ENCODE results near the gene NKX2-3. TPM values are rescaled to one million over a fixed set of nuclear protein-coding genes. Genes with fewer than 3 reads are reported as not detected.

Gene NKX2-3
- total and polyA plus RNA-seq, 2 of the 8 experiments (the other 6 are each of a cell fraction or from before 2014, with no cell fraction given) = not detected

DNA sequence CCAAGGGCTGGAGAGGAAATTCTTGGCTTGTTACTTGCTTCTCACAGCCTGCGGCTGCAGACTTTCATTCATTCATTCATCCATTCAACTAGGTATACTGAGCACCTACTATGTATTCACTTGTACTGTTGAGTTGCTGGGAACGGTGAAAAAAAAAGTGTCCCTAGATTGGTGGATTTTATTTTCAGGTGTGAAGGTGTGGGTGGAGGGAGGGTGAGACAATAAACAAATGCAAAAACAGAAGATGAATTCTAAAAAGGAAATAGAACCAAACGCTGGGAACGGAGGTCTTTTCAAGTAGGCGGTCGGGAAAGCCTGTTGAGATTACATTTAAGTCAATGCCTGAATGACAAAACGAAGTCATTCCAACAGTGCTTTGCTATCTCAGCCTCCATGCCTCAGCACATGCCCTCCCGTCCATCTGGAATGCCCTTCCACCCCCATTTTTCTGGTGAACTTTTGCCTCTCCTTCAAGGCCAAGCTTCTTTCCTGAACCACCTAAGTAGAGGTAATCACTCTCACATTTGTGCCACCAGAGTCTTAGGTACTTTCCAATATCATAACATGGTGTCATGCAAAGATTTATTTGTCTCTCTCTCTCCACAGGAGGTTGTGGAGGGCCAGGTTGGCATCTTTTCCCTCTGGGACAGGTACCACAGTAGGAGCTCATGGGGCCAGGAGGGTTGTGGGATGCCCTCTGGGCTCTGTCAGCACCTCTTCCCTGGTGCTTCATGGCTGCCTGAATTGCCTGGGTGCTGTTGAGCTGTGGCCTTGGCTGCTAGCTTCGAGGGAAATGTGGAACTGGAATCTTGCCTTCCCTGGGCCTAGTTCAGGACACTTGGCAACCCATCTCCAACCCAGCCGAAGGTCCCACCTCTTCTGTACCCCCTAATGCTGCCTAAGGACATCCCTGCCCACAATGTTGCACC, 5.5 kb downstream of the NKX2-3 start (continued):
- no peak for TF ChIP-seq SIX5 (IDR thresholded peaks at IDR 0.05; ENCODE audit: low read depth, low read length)
- no peak for TF ChIP-seq POU5F1 (IDR thresholded peaks at IDR 0.05; ENCODE audit: low read depth, low read length)
- TF ChIP-seq HDAC2 (IDR thresholded peaks at IDR 0.05; ENCODE audit: borderline replicate concordance in 1 of 2, low read depth in 2 of 2, low read length in 2 of 2) = no peak
- TF ChIP-seq TEAD4 (IDR thresholded peaks at IDR 0.05; ENCODE audit: low read depth, low read length) = peak; percentile 30; the same call in 1 of the 2 replicates
- TF ChIP-seq, protein P1, sequence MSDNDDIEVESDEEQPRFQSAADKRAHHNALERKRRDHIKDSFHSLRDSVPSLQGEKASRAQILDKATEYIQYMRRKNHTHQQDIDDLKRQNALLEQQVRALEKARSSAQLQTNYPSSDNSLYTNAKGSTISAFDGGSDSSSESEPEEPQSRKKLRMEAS (IDR thresholded peaks at IDR 0.05) = 0 out of 2 replicates have a peak, but pooled peaks have one; percentile 32
- no peak for TF ChIP-seq TBP (IDR thresholded peaks at IDR 0.05; ENCODE audit: low read depth, low read length)
- no peak for TF ChIP-seq NRF1 (IDR thresholded peaks at IDR 0.05; ENCODE audit: low read depth, low read length)
- TF ChIP-seq, protein P2, sequence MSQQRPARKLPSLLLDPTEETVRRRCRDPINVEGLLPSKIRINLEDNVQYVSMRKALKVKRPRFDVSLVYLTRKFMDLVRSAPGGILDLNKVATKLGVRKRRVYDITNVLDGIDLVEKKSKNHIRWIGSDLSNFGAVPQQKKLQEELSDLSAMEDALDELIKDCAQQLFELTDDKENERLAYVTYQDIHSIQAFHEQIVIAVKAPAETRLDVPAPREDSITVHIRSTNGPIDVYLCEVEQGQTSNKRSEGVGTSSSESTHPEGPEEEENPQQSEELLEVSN (IDR thresholded peaks at IDR 0.05) = no peak
- TF ChIP-seq FOSL1 (IDR thresholded peaks at IDR 0.05; ENCODE audit: insufficient read depth, low read depth, low read length) = no peak
- TF ChIP-seq CBX8 (IDR thresholded peaks at IDR 0.05; ENCODE audit: borderline replicate concordance, low read depth, low read length) = no peak; the same call in 1 of the 2 replicates
- TF ChIP-seq SP1 (IDR thresholded peaks at IDR 0.05; ENCODE audit: low read depth, low read length) = peak; percentile 53; the same call in 1 of the 2 replicates
- TF ChIP-seq PHF8 (conservative IDR thresholded peaks at IDR 0.05; ENCODE audit: low read depth, low read length) = no peak
- TF ChIP-seq, protein P3, sequence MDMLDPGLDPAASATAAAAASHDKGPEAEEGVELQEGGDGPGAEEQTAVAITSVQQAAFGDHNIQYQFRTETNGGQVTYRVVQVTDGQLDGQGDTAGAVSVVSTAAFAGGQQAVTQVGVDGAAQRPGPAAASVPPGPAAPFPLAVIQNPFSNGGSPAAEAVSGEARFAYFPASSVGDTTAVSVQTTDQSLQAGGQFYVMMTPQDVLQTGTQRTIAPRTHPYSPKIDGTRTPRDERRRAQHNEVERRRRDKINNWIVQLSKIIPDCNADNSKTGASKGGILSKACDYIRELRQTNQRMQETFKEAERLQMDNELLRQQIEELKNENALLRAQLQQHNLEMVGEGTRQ (IDR thresholded peaks at IDR 0.05; ENCODE audit: low read length) = no peak
- no peak for TF ChIP-seq CREB1 (IDR thresholded peaks at IDR 0.05)
- TF ChIP-seq EP300 (IDR thresholded peaks at IDR 0.05; ENCODE audit: borderline replicate concordance in 1 of 2, low read depth in 2 of 2, low read length in 2 of 2) = no peak
- TF ChIP-seq NANOG (IDR thresholded peaks at IDR 0.05; ENCODE audit: insufficient read depth, low read depth, low read length, poor library complexity, severe bottlenecking) = no peak
- TF ChIP-seq ASH2L (IDR thresholded peaks at IDR 0.05; ENCODE audit: low read length) = no peak
- TF ChIP-seq BRCA1 (IDR thresholded peaks at IDR 0.05; ENCODE audit: low read depth, low read length) = no peak
- no peak for TF ChIP-seq CBX5 (IDR thresholded peaks at IDR 0.05; ENCODE audit: low read depth, low read length)
- no peak for TF ChIP-seq POLR2A (IDR thresholded peaks at IDR 0.05; ENCODE audit: control extremely low read depth in 1 of 2, low read depth in 2 of 2, low read length in 2 of 2)
- no peak for TF ChIP-seq MAFK (IDR thresholded peaks at IDR 0.05; ENCODE audit: low read depth, low read length)
- TF ChIP-seq SRF (IDR thresholded peaks at IDR 0.05; ENCODE audit: low read depth, low read length) = no peak
